CD14-positive monocyte (primary cell): ENCODE results near the gene LUZP1. TPM values are rescaled to one million over a fixed set of nuclear protein-coding genes. Genes with fewer than 3 reads are reported as not detected.

ENCODE experiments used
- DNase-seq, 3 donors: peaks; one replicate each; pipeline ENCODE4 v3.0.0-alpha.2; 2011 to 2022
- H2AFZ ChIP-seq: 2 replicates; pipeline ENCODE4 v1.6.0; 2012; ENCODE audit warnings: mild to moderate bottlenecking, low read depth, low read length, inconsistent platforms; ENCODE audit not compliant: insufficient read depth, poor library complexity, severe bottlenecking
- H3K27ac ChIP-seq, 2 donors: 1 replicate in 1 of 2; 2 replicates in 1 of 2; pipeline ENCODE4 v1.5.1; 2012 to 2013; ENCODE audit warnings: low read length in 2 of 2, control low read depth in 1 of 2, inconsistent platforms in 1 of 2, low read depth in 1 of 2, mild to moderate bottlenecking in 1 of 2
- H3K27me3 ChIP-seq, 2 donors: one replicate each; pipeline versions ENCODE4 v1.6.0 to v1.6.1; 2011 to 2013; ENCODE audit warnings: low read length in 2 of 2; ENCODE audit not compliant: control insufficient read depth in 2 of 2, insufficient read depth in 2 of 2
- H3K36me3 ChIP-seq, 2 donors: replicated peaks in 1 of 2; 1 replicate in 1 of 2; 2 replicates in 1 of 2; pipeline versions ENCODE4 v1.5.1 to v1.6.1; 2012 to 2013; ENCODE audit warnings: low read length in 2 of 2, control low read depth in 1 of 2, inconsistent platforms in 1 of 2, mild to moderate bottlenecking in 1 of 2; ENCODE audit not compliant: insufficient read depth in 2 of 2, control insufficient read depth in 1 of 2
- H3K4me1 ChIP-seq, 2 donors: 1 replicate in 1 of 2; 2 replicates in 1 of 2; pipeline versions ENCODE4 v1.5.1 to v1.6.1; 2012 to 2013; ENCODE audit warnings: low read length in 2 of 2, control low read depth in 1 of 2, inconsistent platforms in 1 of 2, mild to moderate bottlenecking in 1 of 2, moderate library complexity in 1 of 2; ENCODE audit not compliant: insufficient read depth in 2 of 2, control insufficient read depth in 1 of 2
- H3K4me2 ChIP-seq: replicated peaks from 2 replicates; pipeline ENCODE3; 2012; ENCODE audit warnings: low read length, moderate library complexity, mild to moderate bottlenecking; ENCODE audit not compliant: poor library complexity, severe bottlenecking; ENCODE audit errors: extremely low read depth
- H3K4me3 ChIP-seq, 3 experiments: fragments of 200-600 bp in 1 of 3; sonication (generic) in 1 of 3; replicated peaks in 1 of 3; 1 replicate in 2 of 3; 2 replicates in 1 of 3; pipeline ENCODE4 v1.5.1; 2011 to 2013; ENCODE audit warnings: low read length in 3 of 3, mild to moderate bottlenecking in 3 of 3, control low read depth in 2 of 3, low read depth in 2 of 3, inconsistent platforms in 1 of 3, moderate library complexity in 1 of 3
- H3K79me2 ChIP-seq: 2 replicates; pipeline ENCODE4 v1.6.0; 2012; ENCODE audit warnings: mild to moderate bottlenecking, control low read depth, inconsistent platforms, low read length, moderate library complexity; ENCODE audit not compliant: insufficient read depth
- H3K9ac ChIP-seq: 2 replicates; pipeline ENCODE4 v1.6.0; 2017; ENCODE audit warnings: low read length, mild to moderate bottlenecking; ENCODE audit not compliant: insufficient read depth, poor library complexity, severe bottlenecking
- H3K9me3 ChIP-seq, 2 donors: replicated peaks in 1 of 2; 1 replicate in 1 of 2; 2 replicates in 1 of 2; pipeline versions ENCODE4 v1.5.1 to v1.6.1; 2012 to 2013; ENCODE audit warnings: low read length in 2 of 2, control low read depth in 1 of 2; ENCODE audit not compliant: control insufficient read depth in 1 of 2, insufficient read depth in 1 of 2
- H4K20me1 ChIP-seq: 2 replicates; pipeline ENCODE4 v1.6.0; 2012; ENCODE audit warnings: mild to moderate bottlenecking, low read length, control low read depth, moderate library complexity; ENCODE audit not compliant: insufficient read depth
- H3K27ac Mint-ChIP-seq, 7 donors: one replicate each; pipeline ENCODE4 v1.8.0; 2020; ENCODE audit warnings: mild to moderate bottlenecking in 7 of 7, mixed read lengths in 7 of 7, moderate library complexity in 6 of 7, inconsistent platforms in 2 of 7
- H3K27me3 Mint-ChIP-seq, 3 donors: one replicate each; pipeline ENCODE4 v1.8.0; 2021 to 2022; ENCODE audit warnings: low read depth in 3 of 3, mild to moderate bottlenecking in 3 of 3, mixed read lengths in 3 of 3, moderate library complexity in 3 of 3, inconsistent platforms in 1 of 3
- H3K36me3 Mint-ChIP-seq, 2 donors: one replicate each; pipeline ENCODE4 v1.8.0; 2020; ENCODE audit warnings: mixed read lengths in 2 of 2, inconsistent platforms in 1 of 2, mild to moderate bottlenecking in 1 of 2
- H3K4me1 Mint-ChIP-seq: one replicate; pipeline ENCODE4 v1.8.0; 2020; ENCODE audit warnings: mild to moderate bottlenecking, mixed read lengths
- H3K4me3 Mint-ChIP-seq, 2 donors: one replicate each; pipeline ENCODE4 v1.8.0; 2020; ENCODE audit warnings: mild to moderate bottlenecking in 2 of 2, mixed read lengths in 2 of 2, moderate library complexity in 1 of 2
- H3K9me3 Mint-ChIP-seq, 7 donors: one replicate each; pipeline ENCODE4 v1.8.0; 2020 to 2022; ENCODE audit warnings: mixed read lengths in 7 of 7, mild to moderate bottlenecking in 6 of 7, moderate library complexity in 6 of 7, inconsistent platforms in 2 of 7
- CTCF ChIP-seq: fragments of 200-600 bp; IDR thresholded peaks from one replicate; pipeline ENCODE4 v1.8.0; 2022; ENCODE audit warnings: antibody characterized with exemption, mild to moderate bottlenecking
- WGBS: methylation state at CpG from one replicate; pipeline ENCODE4 v1.1.5; 2013; ENCODE audit warnings: missing lambda C conversion rate; ENCODE audit not compliant: insufficient coverage; 5-methylcytosine and 5-hydroxymethylcytosine counted together
- intact Hi-C, 2 donors: fragments of 100-400 bp; cut with micrococcal nuclease; formaldehyde crosslinking; loops; one replicate each; pipeline versions ENCODE4 v1.15.0 to v1.15.1; 2023
- polyA plus RNA-seq, 3 donors: library from polyadenylated mRNA; depleted of rRNA in 1 of 3; unstranded in 2 of 3; stranded (reverse) in 1 of 3; fragments of 300-500 nt in 2 of 3; fragments of >200 nt in 1 of 3; fragmentation: Illumina TruSeq in 2 of 3; gene quantifications; 1 replicate in 2 of 3; 2 replicates in 1 of 3; pipeline ENCODE4 v1.2.3, GENCODE V29; 2012 to 2021

Gene LUZP1
- polyA plus RNA-seq, 3 donors, result 4.4 to 8.7 (median 5.8) TPM

GRCh38 chr1:23185381-23185780 lies 16.7 kb upstream of the LUZP1 start:
- Mint-ChIP-seq H3K4me1 (peaks cover 6% of the 10 kb centered on the region), H3K27me3 (peaks cover 7 to 14% (median 10%) of the 10 kb centered on the region in 3 donors), H3K4me3 (no peak overlapping the region), H3K9me3 (no peaks in the 10 kb centered on the region), H3K27ac (no peak overlapping the region), H3K36me3 (no peaks in the 10 kb centered on the region)
- Histone ChIP-seq H3K4me3 (no peak overlapping the region), H3K79me2 (no peaks in the 10 kb centered on the region), H3K36me3 (no peaks in the 10 kb centered on the region), H3K27me3 (no peaks in the 10 kb centered on the region), H3K27ac (no peak overlapping the region), H3K4me1 (peaks cover 0 to 3% of the 10 kb centered on the region in 2 donors), H3K4me2 (no peak overlapping the region), H3K9me3 (no peaks in the 10 kb centered on the region), H4K20me1 (no peaks in the 10 kb centered on the region), H3K9ac (no peak overlapping the region), H2AFZ (no peak overlapping the region)
- 71% methylated on average over 4 of the region's 4 CpGs for WGBS
- intact Hi-C loops, result loop anchor here (2.0 kb wide), 2 partner anchors 87 to 209 kb away; no protein-coding TSS in a partner anchor
- DNase-seq, result no peak
- TF ChIP-seq CTCF, result no peak

GRCh38 chr1:23184212-23184934 lies 15.7 kb upstream of the LUZP1 start:
- H3K4me1 ChIP-seq, result peaks cover 0 to 3% of the 10 kb centered on the region in 2 donors
- H3K27ac ChIP-seq, result no peak overlapping the region
- peak; percentile 94 for TF ChIP-seq CTCF
- no peaks in the 10 kb centered on the region for H4K20me1 ChIP-seq
- H3K27ac Mint-ChIP-seq, result no peak overlapping the region
- H2AFZ ChIP-seq, result no peak overlapping the region
- no peaks in the 10 kb centered on the region for H3K9me3 ChIP-seq
- DNase-seq, result peak in 2 of 3 donors; percentile 36 to 44
- peak overlapping the region; percentile 7 for H3K4me2 ChIP-seq
- H3K4me3 Mint-ChIP-seq, result peak overlapping the region; percentile 37 to 53
- no peak overlapping the region for H3K4me3 ChIP-seq
- intact Hi-C loops, result loop anchor here (1.0 to 2.0 kb wide), 3 partner anchors 86 to 208 kb away; no protein-coding TSS in a partner anchor
- peaks cover 2 to 3% of the 10 kb centered on the region in 2 donors for H3K27me3 ChIP-seq
- 4% methylated on average over 5 of the region's 10 CpGs for WGBS
- H3K36me3 ChIP-seq, result no peaks in the 10 kb centered on the region
- no peak overlapping the region for H3K9ac ChIP-seq
- peaks cover 6% of the 10 kb centered on the region for H3K4me1 Mint-ChIP-seq
- H3K9me3 Mint-ChIP-seq, result no peaks in the 10 kb centered on the region
- H3K27me3 Mint-ChIP-seq, result peaks cover 10 to 13% (median 13%) of the 10 kb centered on the region in 3 donors
- H3K79me2 ChIP-seq, result no peaks in the 10 kb centered on the region
- no peaks in the 10 kb centered on the region for H3K36me3 Mint-ChIP-seq
